Activated CD8-positive, alpha-beta T cell treated with anti-CD3 and anti-CD28 coated beads for 36 hours (primary cell): ENCODE results near the gene LTC4S. TPM values are rescaled to one million over a fixed set of nuclear protein-coding genes. Genes with fewer than 3 reads are reported as not detected.

Experiments
- ATAC-seq: fragments of 200-7000 bp; cut with Tn5 transposase; one replicate; pipeline ENCODE4 v1.10.0; 2021; ENCODE audit warnings: mild to moderate bottlenecking, moderate library complexity
- CTCF ChIA-PET: fragments of 350-600 bp; sonication (Branson Sonifier 250); formaldehyde crosslinking; loops from one replicate; lab custom pipeline; 2021; ENCODE audit warnings: antibody characterized with exemption; lab: Charles Lee
- POLR2A ChIA-PET: fragments of 350-600 bp; sonication (Branson Sonifier 250); formaldehyde crosslinking; loops from one replicate; lab custom pipeline; 2021; ENCODE audit warnings: antibody characterized with exemption; lab: Charles Lee
- DNase-seq: peaks from one replicate; pipeline ENCODE4 v3.0.0-alpha.2; 2020
- H3K27ac Mint-ChIP-seq: one replicate; pipeline ENCODE4 v1.8.0; 2021; ENCODE audit warnings: mild to moderate bottlenecking, mixed read lengths
- H3K27me3 Mint-ChIP-seq: one replicate; pipeline ENCODE4 v1.8.0; 2021; ENCODE audit warnings: mixed read lengths
- H3K36me3 Mint-ChIP-seq: one replicate; pipeline ENCODE4 v1.8.0; 2021; ENCODE audit warnings: low read depth, mixed read lengths
- H3K4me1 Mint-ChIP-seq: one replicate; pipeline ENCODE4 v1.8.0; 2021; ENCODE audit warnings: low read depth, mixed read lengths
- H3K4me3 Mint-ChIP-seq: one replicate; pipeline ENCODE4 v1.8.0; 2021; ENCODE audit warnings: mild to moderate bottlenecking, moderate library complexity, mixed read lengths
- H3K9me3 Mint-ChIP-seq: one replicate; pipeline ENCODE4 v1.8.0; 2021; ENCODE audit warnings: mixed read lengths
- CTCF ChIP-seq: fragments of 200-600 bp; IDR thresholded peaks from one replicate; pipeline ENCODE4 v1.8.0; 2022; ENCODE audit warnings: antibody characterized with exemption, mild to moderate bottlenecking
- intact Hi-C: fragments of 100-400 bp; cut with micrococcal nuclease; formaldehyde crosslinking; loops from one replicate; pipeline ENCODE4 v1.10.0; 2022
- total RNA-seq, 2 experiments: library from RNA; stranded (reverse); gene quantifications; one replicate each; pipeline ENCODE4 v1.2.3, GENCODE V29; 2021

Gene LTC4S
- total RNA-seq, 2 experiments from 2014 or later, result 1.3 TPM; not detected in 1

- intact Hi-C loops, result no loop called here
- Mint-ChIP-seq H3K27ac (peak within 1 kb of the TSS; percentile 72), H3K36me3 (peaks cover 9% of the 10 kb centered on the region), H3K27me3 (no peaks in the 10 kb centered on the region), H3K4me1 (peaks cover 27% of the 10 kb centered on the region), H3K4me3 (peak within 1 kb of the TSS; percentile 85), H3K9me3 (no peaks in the 10 kb centered on the region)
- TF ChIP-seq CTCF, result no peak
- ATAC-seq, result peak; percentile 64
- CTCF ChIA-PET, result interaction anchor here (1.3 to 1.4 kb wide), 2 partner anchors 10 to 100 kb away, joined by 3 to 5 read pairs; no protein-coding TSS in a partner anchor
- POLR2A ChIA-PET, result interaction anchor here (0.6 to 3.5 kb wide), 7 partner anchors 8 to 183 kb away, joined by 3 to 25 read pairs (median 4); partner anchors contain the start of genes HNRNPH1, MRNIP and SQSTM1
- peak; percentile 65 for DNase-seq
Measured at GRCh38 chr5:179806250-179807048, 12.7 kb downstream of the LTC4S start, which contains the start of gene MGAT4B. TSS of gene MGAT4B (minus strand) at chr5:179806866. CDS start at chr5:179806583, 283 bp downstream.

GRCh38 chr5:179812135-179812825, 18.5 kb downstream of the LTC4S start:
- no peak overlapping the region for H3K4me3 Mint-ChIP-seq
- no peaks in the 10 kb centered on the region for H3K9me3 Mint-ChIP-seq
- DNase-seq, result no peak
- no peaks in the 10 kb centered on the region for H3K27me3 Mint-ChIP-seq
- intact Hi-C loops, result no loop called here
- no peak overlapping the region for H3K27ac Mint-ChIP-seq
- ATAC-seq, result no peak
- peaks cover 17% of the 10 kb centered on the region for H3K36me3 Mint-ChIP-seq
- ChIA-PET POLR2A (no interaction called here), CTCF (interaction anchor here (1.0 to 2.5 kb wide), 4 partner anchors 8 to 25 kb away, joined by 3 to 7 read pairs (median 3); no protein-coding TSS in a partner anchor)
- no peak for TF ChIP-seq CTCF
- no peaks in the 10 kb centered on the region for H3K4me1 Mint-ChIP-seq

DNA sequence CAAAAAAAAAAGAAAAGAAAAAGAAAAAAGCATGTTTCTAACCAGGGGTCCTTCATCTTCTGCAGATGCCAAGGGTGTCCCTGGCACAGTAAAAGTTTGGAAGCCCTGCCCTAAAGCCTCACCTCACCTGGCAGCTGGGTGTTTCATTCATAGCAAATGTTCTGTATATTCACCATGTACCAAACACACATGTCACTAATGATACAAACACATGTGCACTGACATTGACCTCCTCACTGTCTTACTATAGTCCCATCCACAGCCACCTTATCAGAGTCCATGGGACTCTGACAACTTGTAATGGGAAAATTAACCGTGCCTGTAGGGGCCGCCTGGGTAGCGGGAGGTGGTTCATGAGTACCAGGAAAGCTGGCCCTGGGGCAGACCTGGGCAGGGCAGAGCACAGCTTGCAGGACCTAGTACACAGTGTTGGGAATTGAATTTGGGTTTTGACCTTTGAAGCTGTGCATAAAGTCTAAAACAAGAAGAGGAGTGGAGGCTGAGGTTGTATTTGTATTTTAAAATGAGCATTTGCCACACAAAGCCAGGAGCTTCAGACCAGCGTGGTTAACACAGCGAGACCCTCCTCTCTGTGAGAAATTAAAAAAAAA, 19.3 kb downstream of the LTC4S start:
- no peak for TF ChIP-seq CTCF
- H3K27me3 Mint-ChIP-seq, result no peaks in the 10 kb centered on the region
- H3K4me1 Mint-ChIP-seq, result peaks cover 2% of the 10 kb centered on the region
- H3K9me3 Mint-ChIP-seq, result no peaks in the 10 kb centered on the region
- POLR2A ChIA-PET, result no interaction called here
- CTCF ChIA-PET, result interaction anchor here (1.0 to 2.5 kb wide), 3 partner anchors 11 to 50 kb away, joined by 3 to 7 read pairs (median 3); no protein-coding TSS in a partner anchor
- ATAC-seq, result no peak
- no peak overlapping the region for H3K27ac Mint-ChIP-seq
- DNase-seq, result no peak
- no peak overlapping the region for H3K4me3 Mint-ChIP-seq
- intact Hi-C loops, result no loop called here
- H3K36me3 Mint-ChIP-seq, result peaks cover 17% of the 10 kb centered on the region

DNA sequence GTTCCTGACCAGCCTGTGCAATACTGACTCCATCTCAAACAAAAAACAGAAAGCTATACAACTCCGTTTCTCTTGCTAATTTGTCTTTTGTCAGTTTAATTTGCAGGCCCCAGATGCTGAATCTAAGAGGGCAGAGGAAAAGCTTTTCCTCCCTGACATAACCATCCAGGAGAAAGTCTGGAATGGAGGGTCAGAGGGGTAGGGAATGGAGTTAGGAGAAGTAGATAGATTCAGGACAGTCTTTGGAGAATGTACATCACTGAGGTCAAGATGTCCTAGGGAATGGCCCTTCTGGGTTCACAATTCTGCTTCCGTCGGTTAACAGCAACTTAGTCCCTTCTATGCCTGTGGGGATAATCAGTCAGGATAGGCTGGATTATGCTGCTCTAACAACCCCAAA, 20.3 kb downstream of the LTC4S start:
- ATAC-seq (no peak), DNase-seq (no peak)
- no peak for TF ChIP-seq CTCF
- no peaks in the 10 kb centered on the region for H3K9me3 Mint-ChIP-seq
- no peak overlapping the region for H3K4me3 Mint-ChIP-seq
- intact Hi-C loops, result no loop called here
- ChIA-PET POLR2A (interaction anchor here (0.9 kb wide), 2 partner anchors 8 to 10 kb away, joined by 3 read pairs; no protein-coding TSS in a partner anchor), CTCF (interaction anchor here (1.3 to 2.5 kb wide), 2 partner anchors 12 to 51 kb away, joined by 3 to 7 read pairs; no protein-coding TSS in a partner anchor)
- H3K27me3 Mint-ChIP-seq, result no peaks in the 10 kb centered on the region
- peaks cover 17% of the 10 kb centered on the region for H3K36me3 Mint-ChIP-seq
- H3K27ac Mint-ChIP-seq, result no peak overlapping the region
- H3K4me1 Mint-ChIP-seq, result peaks cover 9% of the 10 kb centered on the region
